KMS-11 (cell line): ENCODE measurements around the gene CYLD.

Source experiments
- H2AFZ ChIP-seq: fragments of 200-600 bp; sonication (generic); 2 replicates; pipeline ENCODE4 v1.6.1; 2016; ENCODE audit warnings: antibody characterized with exemption, mixed run types, low read depth
- H3K27ac ChIP-seq: fragments of 200-600 bp; sonication (generic); 2 replicates; pipeline ENCODE4 v1.6.1; 2016; ENCODE audit warnings: mild to moderate bottlenecking, mixed run types
- H3K27me3 ChIP-seq: fragments of 200-600 bp; sonication (generic); 2 replicates; pipeline ENCODE4 v1.6.1; 2017; ENCODE audit warnings: mild to moderate bottlenecking, low read depth, mixed run types, moderate library complexity; ENCODE audit not compliant: insufficient read depth
- H3K36me3 ChIP-seq: fragments of 200-600 bp; sonication (generic); 2 replicates; pipeline ENCODE4 v1.6.1; 2017; ENCODE audit warnings: mild to moderate bottlenecking, mixed run types; ENCODE audit not compliant: insufficient read depth
- H3K4me1 ChIP-seq: fragments of 200-600 bp; sonication (generic); 2 replicates; pipeline ENCODE4 v1.6.1; 2016; ENCODE audit warnings: mild to moderate bottlenecking, low read depth, mixed run types; ENCODE audit not compliant: poor library complexity, severe bottlenecking
- H3K4me2 ChIP-seq: fragments of 200-600 bp; sonication (generic); 2 replicates; pipeline ENCODE4 v1.7.0; 2016; ENCODE audit warnings: mild to moderate bottlenecking, mixed run types
- H3K4me3 ChIP-seq: fragments of 200-600 bp; sonication (generic); IDR thresholded peaks from 2 replicates; pipeline ENCODE4 v1.6.1; 2017; ENCODE audit warnings: low read depth, low read length, mixed read lengths; ENCODE audit not compliant: insufficient read depth
- H3K79me2 ChIP-seq: fragments of 200-600 bp; sonication (generic); 2 replicates; pipeline ENCODE4 v1.6.1; 2016; ENCODE audit warnings: low read depth, mixed run types; ENCODE audit not compliant: insufficient read depth
- H3K9ac ChIP-seq: fragments of 200-600 bp; sonication (generic); 2 replicates; pipeline ENCODE4 v1.6.1; 2016; ENCODE audit warnings: mild to moderate bottlenecking, mixed run types
- H4K20me1 ChIP-seq: fragments of 200-600 bp; sonication (generic); 2 replicates; pipeline ENCODE4 v1.6.1; 2016; ENCODE audit warnings: mild to moderate bottlenecking, mixed run types; ENCODE audit not compliant: insufficient read depth
- TF ChIP-seq, protein P1 (sequence below): fragments of 200-600 bp; sonication (generic); conservative IDR thresholded peaks from 2 replicates; pipeline ENCODE4 v1.6.1; 2017; ENCODE audit warnings: low read depth, mild to moderate bottlenecking, antibody characterized with exemption, low read length, moderate library complexity, mixed read lengths

Gene CYLD

GRCh38 chr16:50806099-50807062 lies 64.5 kb downstream of the CYLD start:
- peak overlapping the region; percentile 49 for H3K4me2 ChIP-seq
- H3K79me2 ChIP-seq, result no peaks in the 10 kb centered on the region
- no peaks in the 10 kb centered on the region for H3K4me1 ChIP-seq
- no peaks in the 10 kb centered on the region for H3K27me3 ChIP-seq
- no peak overlapping the region for H3K4me3 ChIP-seq
- H3K27ac ChIP-seq, result no peak overlapping the region
- no peak overlapping the region for H3K9ac ChIP-seq
- H2AFZ ChIP-seq, result peak overlapping the region; percentile 70
- TF ChIP-seq, protein P1, sequence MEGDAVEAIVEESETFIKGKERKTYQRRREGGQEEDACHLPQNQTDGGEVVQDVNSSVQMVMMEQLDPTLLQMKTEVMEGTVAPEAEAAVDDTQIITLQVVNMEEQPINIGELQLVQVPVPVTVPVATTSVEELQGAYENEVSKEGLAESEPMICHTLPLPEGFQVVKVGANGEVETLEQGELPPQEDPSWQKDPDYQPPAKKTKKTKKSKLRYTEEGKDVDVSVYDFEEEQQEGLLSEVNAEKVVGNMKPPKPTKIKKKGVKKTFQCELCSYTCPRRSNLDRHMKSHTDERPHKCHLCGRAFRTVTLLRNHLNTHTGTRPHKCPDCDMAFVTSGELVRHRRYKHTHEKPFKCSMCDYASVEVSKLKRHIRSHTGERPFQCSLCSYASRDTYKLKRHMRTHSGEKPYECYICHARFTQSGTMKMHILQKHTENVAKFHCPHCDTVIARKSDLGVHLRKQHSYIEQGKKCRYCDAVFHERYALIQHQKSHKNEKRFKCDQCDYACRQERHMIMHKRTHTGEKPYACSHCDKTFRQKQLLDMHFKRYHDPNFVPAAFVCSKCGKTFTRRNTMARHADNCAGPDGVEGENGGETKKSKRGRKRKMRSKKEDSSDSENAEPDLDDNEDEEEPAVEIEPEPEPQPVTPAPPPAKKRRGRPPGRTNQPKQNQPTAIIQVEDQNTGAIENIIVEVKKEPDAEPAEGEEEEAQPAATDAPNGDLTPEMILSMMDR, result peak; percentile 96
- no peaks in the 10 kb centered on the region for H4K20me1 ChIP-seq
- no peaks in the 10 kb centered on the region for H3K36me3 ChIP-seq

DNA sequence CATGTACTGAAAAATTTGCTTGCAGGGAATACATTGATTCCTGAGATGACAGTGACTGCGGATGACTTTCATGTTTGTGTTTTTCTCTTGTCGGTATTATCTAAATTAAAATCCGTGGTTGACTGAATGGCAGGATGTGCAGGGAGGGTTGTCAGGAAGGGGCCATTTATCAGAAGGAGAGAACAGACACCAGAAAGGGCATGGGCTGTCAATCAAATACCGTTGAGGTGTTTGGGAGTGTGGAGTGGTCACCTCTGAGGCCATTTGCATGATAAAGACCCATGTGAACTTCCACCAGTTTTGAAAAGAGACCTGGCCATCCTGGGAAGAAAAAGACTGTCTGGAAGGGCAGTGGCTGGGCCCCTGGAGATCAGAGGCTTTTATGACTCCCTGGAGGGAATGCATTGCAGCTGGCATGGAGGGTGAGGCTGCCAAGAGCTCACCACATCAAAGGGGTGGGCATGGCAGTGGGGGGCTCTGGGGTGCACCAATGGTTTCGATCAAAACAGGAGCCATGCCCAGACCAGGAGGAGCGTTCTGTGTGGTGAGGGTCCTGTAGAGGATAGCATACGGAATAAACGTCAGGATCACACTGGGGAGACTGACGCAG lies 67.1 kb downstream of the CYLD start:
- Histone ChIP-seq H3K4me2 (no peak overlapping the region), H3K79me2 (no peaks in the 10 kb centered on the region), H3K27ac (no peak overlapping the region), H4K20me1 (no peaks in the 10 kb centered on the region), H3K9ac (no peak overlapping the region), H3K4me3 (no peak overlapping the region), H3K36me3 (no peaks in the 10 kb centered on the region), H2AFZ (no peak overlapping the region), H3K4me1 (no peaks in the 10 kb centered on the region), H3K27me3 (no peaks in the 10 kb centered on the region)
- TF ChIP-seq, protein P1, result no peak

DNA sequence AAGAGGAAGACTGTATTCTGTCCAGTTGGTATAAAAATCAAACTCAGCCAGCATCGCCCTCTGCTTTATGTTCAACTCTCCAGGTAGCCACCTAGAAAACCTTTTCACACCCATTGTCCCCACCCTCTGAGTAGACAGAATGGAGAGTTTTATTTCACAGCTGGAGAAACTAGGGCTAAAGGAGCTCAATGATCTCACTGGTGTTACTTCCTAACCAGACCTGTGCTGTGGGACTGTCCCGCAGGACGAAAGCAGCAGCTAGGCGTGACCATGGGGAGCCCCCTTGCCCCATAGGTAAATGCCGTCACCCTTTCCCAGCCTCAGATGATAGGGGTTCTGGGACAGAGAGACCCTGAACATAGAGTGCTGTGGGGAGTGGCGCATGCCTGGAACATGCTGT lies 67.7 kb downstream of the CYLD start:
- no peak overlapping the region for H3K4me2 ChIP-seq
- H3K4me3 ChIP-seq, result no peak overlapping the region
- no peaks in the 10 kb centered on the region for H4K20me1 ChIP-seq
- H3K27ac ChIP-seq, result no peak overlapping the region
- H3K36me3 ChIP-seq, result no peaks in the 10 kb centered on the region
- H3K4me1 ChIP-seq, result no peaks in the 10 kb centered on the region
- TF ChIP-seq, protein P1, result no peak
- H2AFZ ChIP-seq, result no peak overlapping the region
- H3K27me3 ChIP-seq, result no peaks in the 10 kb centered on the region
- H3K9ac ChIP-seq, result no peak overlapping the region
- H3K79me2 ChIP-seq, result no peaks in the 10 kb centered on the region

DNA sequence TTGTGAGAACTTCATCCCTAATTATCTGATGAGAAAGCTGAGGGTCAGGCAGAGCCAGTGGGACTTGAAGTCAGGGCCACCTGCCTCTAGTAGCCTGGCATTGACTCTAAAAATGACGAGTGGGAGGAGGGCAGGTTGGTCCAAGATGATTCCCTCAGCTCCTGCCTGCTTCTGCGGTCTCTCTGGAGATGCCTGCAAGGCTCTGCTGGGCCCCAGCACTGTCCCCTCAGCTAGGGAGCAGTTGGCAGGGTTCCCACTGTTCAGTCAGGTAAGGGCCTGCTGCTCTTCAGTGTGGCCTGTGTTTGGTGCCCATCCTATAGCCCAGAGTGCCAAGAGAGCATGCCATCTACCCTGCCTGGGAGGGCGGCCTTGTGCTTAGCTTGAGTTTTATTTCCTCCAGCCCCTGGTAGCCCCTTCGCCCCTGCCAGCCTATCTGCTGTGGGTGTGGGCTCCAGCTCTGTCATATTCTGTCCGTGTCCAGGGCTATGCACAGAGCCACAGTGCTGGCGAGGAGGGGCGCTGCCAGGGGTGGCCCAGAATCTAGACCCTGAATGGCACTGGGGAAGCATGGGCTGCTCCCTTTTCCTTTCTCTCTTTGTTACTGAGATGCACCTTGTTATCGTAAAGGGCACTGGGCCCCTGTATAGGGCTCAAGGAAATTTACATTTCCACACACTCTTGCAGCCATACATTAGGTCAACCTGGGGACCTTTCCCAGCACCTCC lies 68.5 kb downstream of the CYLD start:
- Histone ChIP-seq H2AFZ (no peak overlapping the region), H3K4me3 (no peak overlapping the region), H4K20me1 (no peaks in the 10 kb centered on the region), H3K79me2 (no peaks in the 10 kb centered on the region), H3K27ac (no peak overlapping the region), H3K9ac (no peak overlapping the region), H3K27me3 (no peaks in the 10 kb centered on the region), H3K4me1 (no peaks in the 10 kb centered on the region), H3K36me3 (no peaks in the 10 kb centered on the region), H3K4me2 (no peak overlapping the region)
- TF ChIP-seq, protein P1, result no peak
